Lower lobe of right lung (tissue), 2 donors: ENCODE data around the gene FOSB. TPM values are rescaled to one million over a fixed set of nuclear protein-coding genes. Genes with fewer than 3 reads are reported as not detected.

ENCODE experiments used
- ATAC-seq, 2 donors: fragments of 200-7000 bp; cut with Tn5 transposase; one replicate each; pipeline ENCODE4 v1.9.1; 2020 to 2022; ENCODE audit warnings: mild to moderate bottlenecking in 2 of 2, moderate library complexity in 2 of 2
- DNase-seq: peaks from one replicate; pipeline ENCODE4 v3.0.0-alpha.2; 2020
- H3K27ac ChIP-seq: fragments of 200-600 bp; one replicate; pipeline ENCODE4 v1.8.0; 2022
- H3K27me3 ChIP-seq: fragments of 200-600 bp; one replicate; pipeline ENCODE4 v1.8.0; 2022; ENCODE audit warnings: low read depth
- H3K36me3 ChIP-seq: fragments of 200-600 bp; one replicate; pipeline ENCODE4 v1.8.0; 2022; ENCODE audit warnings: mild to moderate bottlenecking
- H3K4me1 ChIP-seq: fragments of 200-600 bp; one replicate; pipeline ENCODE4 v1.8.0; 2022
- H3K4me3 ChIP-seq: fragments of 200-600 bp; one replicate; pipeline ENCODE4 v1.8.0; 2022; ENCODE audit warnings: mild to moderate bottlenecking
- H3K9me3 ChIP-seq: fragments of 200-600 bp; one replicate; pipeline ENCODE4 v1.8.0; 2022
- CTCF ChIP-seq: fragments of 200-600 bp; IDR thresholded peaks from one replicate; pipeline ENCODE4 v1.8.0; 2022; ENCODE audit warnings: antibody characterized with exemption, mild to moderate bottlenecking
- intact Hi-C: fragments of 100-400 bp; cut with DNase I; formaldehyde crosslinking; loops from one replicate; pipeline ENCODE4 v1.11.0; 2022
- total RNA-seq: library from RNA; stranded (reverse); fragmentation: NEBNext Ultra II Directional; extraction: Animal tissue kit (Norgen Biotek cat#: 25700); gene quantifications from one replicate; pipeline ENCODE4 v1.2.1, GENCODE V29; 2021
- donor health status: DM: no; HTN: yes; CAD: no; lungs with severe emphysema.

FOSB gene
- total RNA-seq, 1 donor from 2014 or later, result 18.0 TPM

DNA sequence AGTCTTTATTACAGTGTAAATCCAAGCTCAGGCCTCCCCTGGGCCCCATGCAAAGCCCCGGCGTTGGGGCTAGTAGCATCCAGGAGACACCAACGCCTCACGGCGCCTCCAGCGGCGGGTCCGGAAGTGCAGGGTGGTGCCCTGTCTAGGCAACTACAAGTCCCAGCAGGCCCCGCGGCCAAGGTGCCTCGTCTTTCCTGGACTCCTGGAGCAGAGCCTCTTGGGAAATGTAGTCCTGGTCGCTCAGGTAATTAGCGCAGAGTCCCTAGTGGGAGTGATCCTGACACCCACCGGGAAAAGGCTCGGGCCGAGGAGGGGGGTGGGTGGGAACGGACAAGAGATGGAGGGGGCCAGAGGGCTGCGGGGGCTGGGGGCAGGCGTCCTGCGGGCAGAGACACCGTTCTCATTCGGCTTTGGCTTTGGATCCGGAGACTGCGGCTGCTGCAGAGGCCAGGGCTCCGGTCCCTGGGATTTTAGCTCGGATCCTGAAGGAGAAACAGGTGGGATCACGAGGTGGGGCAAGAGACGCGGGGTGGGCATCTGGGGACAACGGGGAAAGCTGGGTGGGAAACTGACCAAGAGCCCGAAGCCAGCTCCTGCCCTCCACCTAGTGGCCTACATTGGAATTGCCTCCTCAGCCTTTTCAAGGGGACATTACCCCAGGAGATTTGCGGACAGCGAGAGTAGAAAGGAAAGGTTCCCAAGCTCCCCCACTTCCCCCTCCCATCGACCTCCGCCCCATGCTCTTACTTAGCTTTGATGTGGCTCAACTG, 17.7 kb downstream of the FOSB start:
- peak; percentile 99 for DNase-seq
- peak; percentile 80 for TF ChIP-seq CTCF
- H3K4me3 ChIP-seq, result peak overlapping the region; percentile 75
- peak overlapping the region; percentile 67 for H3K27ac ChIP-seq
- no peaks in the 10 kb centered on the region for H3K36me3 ChIP-seq
- peak; percentile 99 for ATAC-seq
- intact Hi-C loops, result no loop called here
- H3K9me3 ChIP-seq, result no peaks in the 10 kb centered on the region
- H3K4me1 ChIP-seq, result peaks cover 4% of the 10 kb centered on the region
- no peaks in the 10 kb centered on the region for H3K27me3 ChIP-seq

- intact Hi-C loops, result no loop called here
- DNase-seq, result no peak
Measured at GRCh38 chr19:45488708-45489107, 20.9 kb downstream of the FOSB start.

GRCh38 chr19:45489216-45489855, 21.5 kb downstream of the FOSB start:
- Histone ChIP-seq H3K4me1 (peaks cover 14% of the 10 kb centered on the region), H3K27me3 (no peaks in the 10 kb centered on the region), H3K36me3 (no peaks in the 10 kb centered on the region), H3K27ac (no peak overlapping the region), H3K4me3 (no peak overlapping the region), H3K9me3 (no peaks in the 10 kb centered on the region)
- intact Hi-C loops, result no loop called here
- DNase-seq (no peak), ATAC-seq (no peak)
- TF ChIP-seq CTCF, result no peak

More at GRCh38 chr19:45488708-45489107, 20.9 kb downstream of the FOSB start:
- Histone ChIP-seq H3K27ac (no peak overlapping the region), H3K4me3 (no peak overlapping the region), H3K36me3 (no peaks in the 10 kb centered on the region), H3K9me3 (no peaks in the 10 kb centered on the region), H3K27me3 (no peaks in the 10 kb centered on the region), H3K4me1 (peaks cover 10% of the 10 kb centered on the region)
- TF ChIP-seq CTCF, result no peak
- ATAC-seq, result no peak

- no peak overlapping the region for H3K27ac ChIP-seq
- ATAC-seq (no peak), DNase-seq (no peak)
- peak overlapping the region; percentile 63 for H3K4me3 ChIP-seq
- no peak for TF ChIP-seq CTCF
- H3K27me3 ChIP-seq, result no peaks in the 10 kb centered on the region
- intact Hi-C loops, result no loop called here
- no peaks in the 10 kb centered on the region for H3K36me3 ChIP-seq
- no peaks in the 10 kb centered on the region for H3K9me3 ChIP-seq
- H3K4me1 ChIP-seq, result peaks cover 20% of the 10 kb centered on the region
Measured at GRCh38 chr19:45492137-45492626, 24.4 kb downstream of the FOSB start.

- H3K9me3 ChIP-seq, result no peaks in the 10 kb centered on the region
- no peak for TF ChIP-seq CTCF
- no peaks in the 10 kb centered on the region for H3K27me3 ChIP-seq
- H3K36me3 ChIP-seq, result no peaks in the 10 kb centered on the region
- H3K27ac ChIP-seq, result peak overlapping the region; percentile 33
- ATAC-seq (peak; percentile 34 to 36), DNase-seq (no peak)
- intact Hi-C loops, result no loop called here
- peak overlapping the region; percentile 63 for H3K4me3 ChIP-seq
- peaks cover 27% of the 10 kb centered on the region for H3K4me1 ChIP-seq
Measured at GRCh38 chr19:45492627-45493470, 25.1 kb downstream of the FOSB start.
